Fibroblast of lung (primary cell): Measurements from ENCODE around the gene NUP210. TPM values are rescaled to one million over a fixed set of nuclear protein-coding genes. Genes with fewer than 3 reads are reported as not detected.

ENCODE experiments used
- DNase-seq, 2 donors: peaks; one replicate each; pipeline versions ENCODE4 v3.0.0 to v3.0.0-alpha.2; 2010; ENCODE audit warnings: low read depth in 2 of 2
- H2AFZ ChIP-seq: 2 replicates; pipeline ENCODE4 v1.5.1; 2012; ENCODE audit warnings: low read length, control low read depth, inconsistent platforms
- H3K27ac ChIP-seq: 2 replicates; pipeline ENCODE4 v1.5.1; 2011; ENCODE audit warnings: low read length, control low read depth; ENCODE audit not compliant: insufficient read depth
- H3K27me3 ChIP-seq: 2 replicates; pipeline ENCODE4 v1.5.1; 2011; ENCODE audit warnings: mild to moderate bottlenecking, low read length; ENCODE audit not compliant: control insufficient read depth, insufficient read depth
- H3K36me3 ChIP-seq: 2 replicates; pipeline ENCODE4 v1.5.1; 2011; ENCODE audit warnings: low read length; ENCODE audit not compliant: control insufficient read depth, insufficient read depth
- H3K4me1 ChIP-seq: 2 replicates; pipeline ENCODE4 v1.5.1; 2011; ENCODE audit warnings: low read length; ENCODE audit not compliant: control insufficient read depth, insufficient read depth; ENCODE audit errors: extremely low read depth
- H3K4me2 ChIP-seq: 2 replicates; pipeline ENCODE4 v1.5.1; 2011; ENCODE audit warnings: low read length, control low read depth; ENCODE audit not compliant: insufficient read depth; ENCODE audit errors: extremely low read depth
- H3K4me3 ChIP-seq, 4 experiments: fragments of 200-600 bp in 1 of 4; sonication (generic) in 1 of 4; replicated peaks in 1 of 4; 2 replicates each; pipeline ENCODE4 v1.5.1; 2011 to 2016; ENCODE audit warnings: low read length in 4 of 4, low read depth in 3 of 4, mild to moderate bottlenecking in 3 of 4, control low read depth in 2 of 4, inconsistent platforms in 1 of 4, mixed read lengths in 1 of 4; ENCODE audit not compliant: insufficient read depth in 1 of 4; ENCODE audit errors: control extremely low read depth in 1 of 4
- H3K79me2 ChIP-seq: 2 replicates; pipeline ENCODE4 v1.5.1; 2012; ENCODE audit warnings: mild to moderate bottlenecking, low read length, inconsistent platforms; ENCODE audit not compliant: control insufficient read depth, insufficient read depth
- H3K9ac ChIP-seq: 2 replicates; pipeline ENCODE4 v1.5.1; 2011; ENCODE audit warnings: mild to moderate bottlenecking, low read length, control low read depth; ENCODE audit not compliant: insufficient read depth
- H3K9me3 ChIP-seq: 2 replicates; pipeline ENCODE4 v1.5.1; 2012; ENCODE audit warnings: low read depth, low read length; ENCODE audit not compliant: control insufficient read depth, insufficient read depth
- H4K20me1 ChIP-seq: 2 replicates; pipeline ENCODE4 v1.5.1; 2011; ENCODE audit warnings: low read length; ENCODE audit not compliant: control insufficient read depth, insufficient read depth; ENCODE audit errors: extremely low read depth
- CTCF ChIP-seq, 2 donors: IDR thresholded peaks in 1 of 2; conservative IDR thresholded peaks in 1 of 2; 1 replicate in 1 of 2; 2 replicates in 1 of 2; pipeline ENCODE4 v1.5.1; 2011 to 2012; ENCODE audit warnings: low read length in 2 of 2, control low read depth in 1 of 2, inconsistent platforms in 1 of 2, low read depth in 1 of 2, mild to moderate bottlenecking in 1 of 2
- EZH2 ChIP-seq: IDR thresholded peaks from 2 replicates; pipeline ENCODE4 v1.5.1; 2012; ENCODE audit warnings: low read length, control low read depth, mild to moderate bottlenecking; ENCODE audit errors: missing control alignments
- polyA plus RNA-seq, 2 donors: library from polyadenylated mRNA; depleted of rRNA in 1 of 2; stranded (reverse) in 1 of 2; unstranded in 1 of 2; fragments of >200 nt; gene quantifications; 2 replicates each; pipeline ENCODE4 v1.2.1, GENCODE V29; 2011 to 2012; ENCODE audit warnings: missing spikeins in 1 of 2
- total RNA-seq: library from RNA; depleted of rRNA; stranded (reverse); fragments of >200 nt; gene quantifications from 2 replicates; pipeline ENCODE4 v1.2.1, GENCODE V29; 2014

The NUP210 gene
- total and polyA plus RNA-seq, 2 donors (not counting 1 experiment from before 2014, with no cell fraction given) = 0.09 to 0.33 TPM

DNA sequence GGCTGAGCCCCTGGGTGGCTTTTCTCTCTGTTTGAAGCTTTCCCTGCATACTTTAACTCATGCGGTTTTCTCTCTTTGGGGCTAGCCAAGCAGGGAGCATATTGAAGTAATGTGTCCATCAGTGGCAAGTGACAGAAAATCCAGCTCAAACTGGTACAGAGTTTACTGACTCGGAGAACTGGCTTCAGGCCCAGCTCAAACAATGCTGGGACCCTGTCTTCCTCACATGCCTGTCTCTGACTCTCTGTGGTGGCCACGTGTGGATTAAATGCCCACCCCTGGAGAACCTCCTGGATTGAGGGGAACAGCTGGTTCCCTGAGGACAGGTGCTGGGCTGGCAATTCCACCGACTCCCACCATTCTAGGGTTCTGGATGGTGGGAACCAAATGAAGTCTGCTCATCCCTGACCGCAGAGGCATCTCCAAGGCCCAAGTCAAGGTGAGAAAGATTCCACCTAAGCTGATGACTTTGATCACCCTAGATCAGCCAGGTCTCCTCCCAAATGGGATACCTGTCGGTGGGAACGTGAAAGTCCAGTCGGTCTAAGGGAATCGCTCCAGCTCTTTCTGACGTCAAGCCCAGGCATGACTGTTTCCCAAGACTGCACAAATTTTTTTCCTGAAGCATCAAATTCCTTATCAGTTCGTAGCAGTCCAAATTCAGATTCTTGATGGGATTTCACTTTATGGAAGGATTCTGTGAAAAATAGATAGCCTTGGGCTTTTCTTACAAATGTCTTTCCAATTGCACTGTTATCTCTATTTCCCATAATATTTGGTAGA, 43.7 kb upstream of the NUP210 start:
- Histone ChIP-seq H3K79me2 (no peaks in the 10 kb centered on the region), H2AFZ (no peak overlapping the region), H3K4me2 (no peak overlapping the region), H3K27me3 (peaks cover 3% of the 10 kb centered on the region), H4K20me1 (no peaks in the 10 kb centered on the region), H3K27ac (no peak overlapping the region), H3K9me3 (no peaks in the 10 kb centered on the region), H3K36me3 (no peaks in the 10 kb centered on the region), H3K4me1 (no peaks in the 10 kb centered on the region), H3K4me3 (no peak overlapping the region), H3K9ac (no peak overlapping the region)
- no peak for DNase-seq
- TF ChIP-seq CTCF (conservative IDR thresholded peaks at IDR 0.05 in 1 of 2, IDR thresholded peaks at IDR 0.05 in 1 of 2; ENCODE audit: low read depth in 1 of 2, low read length in 2 of 2) (no peak), EZH2 (no peak)

- H3K27me3 ChIP-seq = peaks cover 3% of the 10 kb centered on the region
- H3K4me1 ChIP-seq = no peaks in the 10 kb centered on the region
- no peak overlapping the region for H3K9ac ChIP-seq
- H3K4me2 ChIP-seq = no peak overlapping the region
- H3K4me3 ChIP-seq = no peak overlapping the region
- H4K20me1 ChIP-seq = no peaks in the 10 kb centered on the region
- no peaks in the 10 kb centered on the region for H3K36me3 ChIP-seq
- no peak overlapping the region for H3K27ac ChIP-seq
- no peak for DNase-seq
- H2AFZ ChIP-seq = no peak overlapping the region
- TF ChIP-seq CTCF (conservative IDR thresholded peaks at IDR 0.05 in 1 of 2, IDR thresholded peaks at IDR 0.05 in 1 of 2; ENCODE audit: low read depth in 1 of 2, low read length in 2 of 2) = no peak
- TF ChIP-seq EZH2 = no peak
- H3K9me3 ChIP-seq = no peaks in the 10 kb centered on the region
- no peaks in the 10 kb centered on the region for H3K79me2 ChIP-seq
Measured at GRCh38 chr3:13462822-13463221, 42.7 kb upstream of the NUP210 start.

DNA sequence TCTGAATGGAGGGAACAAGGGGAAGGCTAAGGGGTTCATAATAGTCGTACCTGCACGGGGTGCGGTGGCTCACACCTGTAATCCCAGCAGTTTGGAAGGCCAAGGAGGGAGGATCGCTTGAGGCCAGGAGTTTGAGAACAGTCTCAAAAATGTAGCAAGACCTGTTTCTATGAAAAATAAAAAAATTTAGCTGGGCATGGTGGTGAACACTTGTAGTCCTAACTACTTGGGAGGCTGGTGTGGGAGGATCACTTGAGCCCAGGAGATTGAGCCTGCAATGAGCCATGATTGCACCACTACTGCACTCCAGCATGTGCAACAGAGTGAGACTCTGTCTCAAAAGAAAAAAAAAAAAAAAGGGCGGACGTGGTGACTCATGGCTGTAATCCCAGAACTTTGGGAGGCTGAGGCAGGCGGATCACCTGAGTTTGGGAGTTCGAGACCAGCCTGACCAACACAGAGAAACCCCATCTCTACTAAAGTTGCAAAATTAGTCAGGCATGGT, 42.1 kb upstream of the NUP210 start:
- peaks cover 3% of the 10 kb centered on the region for H3K27me3 ChIP-seq
- H3K36me3 ChIP-seq = no peaks in the 10 kb centered on the region
- DNase-seq = no peak
- no peaks in the 10 kb centered on the region for H3K9me3 ChIP-seq
- no peaks in the 10 kb centered on the region for H3K79me2 ChIP-seq
- H3K9ac ChIP-seq = no peak overlapping the region
- no peak overlapping the region for H3K27ac ChIP-seq
- H3K4me2 ChIP-seq = no peak overlapping the region
- H2AFZ ChIP-seq = no peak overlapping the region
- no peak overlapping the region for H3K4me3 ChIP-seq
- no peaks in the 10 kb centered on the region for H3K4me1 ChIP-seq
- TF ChIP-seq EZH2 (no peak), CTCF (conservative IDR thresholded peaks at IDR 0.05 in 1 of 2, IDR thresholded peaks at IDR 0.05 in 1 of 2; ENCODE audit: low read depth in 1 of 2, low read length in 2 of 2) (no peak)
- no peaks in the 10 kb centered on the region for H4K20me1 ChIP-seq
